ENCODE data around the gene BAAT. TPM values are rescaled to one million over a fixed set of nuclear protein-coding genes. Genes with fewer than 3 reads are reported as not detected.

BAAT gene
- total RNA-seq, 2 donors from 2014 or later, result 0.16 TPM; not detected in 1

GRCh38 chr9:101369884-101370531, 14.8 kb downstream of the BAAT start:
- intact Hi-C loops (cut with DNase I), result no loop called here
- ATAC-seq (no peak), DNase-seq (no peak)

- DNase-seq (no peak), ATAC-seq (no peak)
- intact Hi-C loops (cut with DNase I), result no loop called here
Observed at GRCh38 chr9:101369286-101369685, 15.5 kb downstream of the BAAT start.

GRCh38 chr9:101367323-101367722, 17.5 kb downstream of the BAAT start:
- intact Hi-C loops (cut with DNase I), result no loop called here
- no peak for DNase-seq
- ATAC-seq, result no peak

GRCh38 chr9:101366038-101366756, 18.6 kb downstream of the BAAT start:
- intact Hi-C loops (cut with DNase I), result no loop called here
- DNase-seq (no peak), ATAC-seq (no peak)

- DNase-seq, result no peak
- ATAC-seq, result no peak
Observed at GRCh38 chr9:101365181-101365580, 19.6 kb downstream of the BAAT start.

GRCh38 chr9:101362450-101362849, 22.4 kb downstream of the BAAT start:
- intact Hi-C loops (cut with DNase I), result no loop called here
- DNase-seq (no peak), ATAC-seq (no peak)

More at GRCh38 chr9:101365181-101365580, 19.6 kb downstream of the BAAT start:
- intact Hi-C loops (cut with DNase I), result no loop called here

- intact Hi-C loops (cut with DNase I), result no loop called here
- DNase-seq, result no peak
- no peak for ATAC-seq
Observed at GRCh38 chr9:101360647-101361046, 24.2 kb downstream of the BAAT start.

GRCh38 chr9:101359679-101360078, 25.1 kb downstream of the BAAT start:
- intact Hi-C loops (cut with DNase I), result no loop called here
- DNase-seq (no peak), ATAC-seq (no peak)

GRCh38 chr9:101356619-101357018, 28.2 kb downstream of the BAAT start:
- intact Hi-C loops (cut with DNase I), result no loop called here
- no peak for DNase-seq
- no peak for ATAC-seq

- intact Hi-C loops (cut with DNase I), result no loop called here
Observed at GRCh38 chr9:101354765-101355708, 29.8 kb downstream of the BAAT start.

GRCh38 chr9:101354143-101354764, 30.6 kb downstream of the BAAT start:
- DNase-seq (no peak), ATAC-seq (no peak)
- intact Hi-C loops (cut with DNase I), result no loop called here

More at GRCh38 chr9:101354765-101355708, 29.8 kb downstream of the BAAT start:
- ATAC-seq (no peak), DNase-seq (no peak)

- intact Hi-C loops (cut with DNase I), result no loop called here
- no peak for DNase-seq
- ATAC-seq, result no peak
Observed at GRCh38 chr9:101353683-101354082, 31.1 kb downstream of the BAAT start.

- ATAC-seq, result no peak
- DNase-seq, result no peak
- intact Hi-C loops (cut with DNase I), result no loop called here
Observed at GRCh38 chr9:101352892-101353463, 31.8 kb downstream of the BAAT start.

GRCh38 chr9:101350285-101350684, 34.5 kb downstream of the BAAT start:
- ATAC-seq, result no peak

GRCh38 chr9:101342595-101342994, 42.2 kb downstream of the BAAT start:
- ATAC-seq (no peak), DNase-seq (no peak)

More at GRCh38 chr9:101350285-101350684, 34.5 kb downstream of the BAAT start:
- no peak for DNase-seq
- intact Hi-C loops (cut with DNase I), result no loop called here

GRCh38 chr9:101341958-101342357, 42.8 kb downstream of the BAAT start:
- ATAC-seq (no peak), DNase-seq (no peak)
- intact Hi-C loops (cut with DNase I), result no loop called here

More at GRCh38 chr9:101342595-101342994, 42.2 kb downstream of the BAAT start:
- intact Hi-C loops (cut with DNase I), result no loop called here

- ATAC-seq, result no peak
Observed at GRCh38 chr9:101337237-101337636, 47.6 kb downstream of the BAAT start.

GRCh38 chr9:101336091-101336490, 48.7 kb downstream of the BAAT start:
- ATAC-seq (no peak), DNase-seq (no peak)
- intact Hi-C loops (cut with DNase I), result no loop called here

More at GRCh38 chr9:101337237-101337636, 47.6 kb downstream of the BAAT start:
- no peak for DNase-seq
- intact Hi-C loops (cut with DNase I), result no loop called here

All from left cardiac atrium (tissue), 4 donors.